BE2C (cell line): Measurements from ENCODE around the gene OR2A2.

ENCODE experiments used
- DNase-seq: peaks from one replicate; pipeline ENCODE4 v3.0.0-alpha.2; 2020
- H3K27me3 ChIP-seq: fragments of 250-450 bp; sonication (Bioruptor Pico); 2 replicates; pipeline ENCODE4 v1.5.1; 2020; ENCODE audit warnings: mild to moderate bottlenecking
- H3K36me3 ChIP-seq: fragments of 250-450 bp; sonication (Bioruptor Pico); 2 replicates; pipeline ENCODE4 v1.5.1; 2020; ENCODE audit warnings: mild to moderate bottlenecking
- H3K4me1 ChIP-seq: fragments of 250-450 bp; sonication (Bioruptor Pico); 2 replicates; pipeline ENCODE4 v1.5.1; 2020
- H3K4me3 ChIP-seq: 2 replicates; pipeline ENCODE4 v1.5.1; 2011; ENCODE audit warnings: low read depth, low read length
- H3K9me3 ChIP-seq: fragments of 250-450 bp; sonication (Bioruptor Pico); 2 replicates; pipeline ENCODE4 v1.5.1; 2020
- CTCF ChIP-seq: IDR thresholded peaks from 2 replicates; pipeline ENCODE4 v1.5.1; 2012; ENCODE audit warnings: mild to moderate bottlenecking, low read depth, low read length

OR2A2 gene

DNA sequence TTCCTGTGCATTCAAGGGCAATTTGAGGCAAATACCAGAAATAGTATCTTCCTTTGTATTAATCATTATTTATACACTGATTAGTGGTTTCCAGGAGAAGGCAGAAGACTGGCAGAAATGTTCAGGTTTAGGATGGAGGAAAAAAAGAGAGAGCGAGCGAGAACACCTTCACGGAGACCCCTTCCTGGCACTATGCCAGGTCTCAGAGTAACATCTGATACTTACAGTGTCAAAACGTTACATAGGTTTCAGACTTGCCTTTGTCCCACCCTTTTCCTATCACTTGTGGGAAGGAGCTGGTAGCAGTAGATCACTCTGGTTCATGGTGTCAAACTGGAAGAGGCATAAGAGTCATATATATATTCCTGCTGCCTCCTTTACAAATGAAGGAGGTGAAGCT, 22.7 kb upstream of the OR2A2 start:
- TF ChIP-seq CTCF = no peak
- no peaks in the 10 kb centered on the region for H3K4me1 ChIP-seq
- no peaks in the 10 kb centered on the region for H3K27me3 ChIP-seq
- H3K36me3 ChIP-seq = no peaks in the 10 kb centered on the region
- no peak overlapping the region for H3K4me3 ChIP-seq
- peaks cover 5% of the 10 kb centered on the region; the same call in 1 of the 2 replicates for H3K9me3 ChIP-seq
- no peak for DNase-seq

- no peaks in the 10 kb centered on the region for H3K4me1 ChIP-seq
- no peaks in the 10 kb centered on the region for H3K36me3 ChIP-seq
- no peak overlapping the region for H3K4me3 ChIP-seq
- DNase-seq = no peak
- no peak for TF ChIP-seq CTCF
- peaks cover 5% of the 10 kb centered on the region; the same call in 1 of the 2 replicates for H3K9me3 ChIP-seq
- no peaks in the 10 kb centered on the region for H3K27me3 ChIP-seq
Observed at GRCh38 chr7:144087230-144087629, 22.2 kb upstream of the OR2A2 start.

DNA sequence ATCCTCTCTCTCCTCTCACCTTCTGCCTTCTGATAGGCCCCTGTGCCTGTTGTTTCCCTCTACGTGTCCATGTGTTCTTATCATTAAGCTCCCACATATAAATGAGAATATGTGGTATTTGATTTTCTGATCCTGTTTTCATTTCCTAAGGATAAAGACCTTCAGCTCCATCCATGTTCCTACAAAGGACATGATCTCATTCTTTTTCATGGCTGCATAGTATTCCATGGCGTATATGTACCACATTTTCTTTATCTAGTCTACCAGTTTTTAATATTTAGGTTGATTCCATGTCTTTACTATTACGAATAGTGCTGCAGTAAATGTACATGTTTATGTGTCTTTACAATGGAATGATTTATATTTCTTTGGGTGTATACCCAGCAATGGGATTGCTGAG, 18.7 kb upstream of the OR2A2 start:
- no peaks in the 10 kb centered on the region for H3K36me3 ChIP-seq
- no peak overlapping the region for H3K4me3 ChIP-seq
- TF ChIP-seq CTCF = no peak
- H3K9me3 ChIP-seq = peaks cover 5% of the 10 kb centered on the region; the same call in 1 of the 2 replicates
- no peaks in the 10 kb centered on the region for H3K27me3 ChIP-seq
- DNase-seq = no peak
- H3K4me1 ChIP-seq = no peaks in the 10 kb centered on the region

DNA sequence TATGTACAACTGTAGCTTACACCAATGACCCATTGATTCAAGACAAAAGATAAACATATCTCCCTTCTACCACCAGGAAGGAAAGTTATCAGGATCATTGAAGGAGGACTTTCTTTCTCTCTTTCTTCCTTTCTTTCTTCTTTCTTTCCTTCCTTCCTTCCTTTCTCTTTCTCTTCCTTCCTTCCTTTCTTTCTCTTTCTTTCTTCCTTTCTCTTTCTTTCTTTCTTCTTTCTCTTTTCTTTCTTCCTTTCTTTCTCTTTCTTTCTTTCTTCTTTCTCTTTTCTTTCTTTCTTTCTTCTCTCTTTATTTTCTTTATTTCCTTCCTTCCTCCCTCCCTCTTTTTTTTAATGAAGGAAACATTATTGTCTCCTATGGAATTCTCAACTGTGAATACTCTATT, 10.6 kb upstream of the OR2A2 start:
- Histone ChIP-seq H3K36me3 (no peaks in the 10 kb centered on the region), H3K4me3 (no peak overlapping the region), H3K27me3 (no peaks in the 10 kb centered on the region), H3K9me3 (no peaks in the 10 kb centered on the region), H3K4me1 (no peaks in the 10 kb centered on the region)
- DNase-seq = no peak
- no peak for TF ChIP-seq CTCF

DNA sequence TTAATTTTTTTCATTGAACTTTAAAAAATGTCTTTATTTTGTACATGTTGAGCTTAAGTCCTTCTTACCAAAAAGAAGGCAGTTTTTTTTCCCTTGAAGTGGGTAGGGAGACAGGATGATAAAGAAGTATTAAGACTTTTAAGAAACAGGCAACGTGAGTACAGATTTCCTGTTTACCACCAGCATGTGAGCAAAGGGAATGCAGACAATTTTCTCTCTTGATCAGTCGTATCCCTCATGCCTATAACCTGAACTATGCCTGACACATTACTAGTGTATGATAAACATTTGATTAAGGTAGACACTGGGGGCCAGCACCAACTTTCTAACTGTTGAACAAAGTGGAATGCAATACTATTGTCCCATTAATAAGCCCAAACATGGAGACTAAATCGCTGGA, 8.8 kb upstream of the OR2A2 start:
- TF ChIP-seq CTCF = no peak
- no peaks in the 10 kb centered on the region for H3K4me1 ChIP-seq
- H3K9me3 ChIP-seq = no peaks in the 10 kb centered on the region
- H3K4me3 ChIP-seq = no peak overlapping the region
- H3K36me3 ChIP-seq = no peaks in the 10 kb centered on the region
- DNase-seq = no peak
- H3K27me3 ChIP-seq = no peaks in the 10 kb centered on the region

DNA sequence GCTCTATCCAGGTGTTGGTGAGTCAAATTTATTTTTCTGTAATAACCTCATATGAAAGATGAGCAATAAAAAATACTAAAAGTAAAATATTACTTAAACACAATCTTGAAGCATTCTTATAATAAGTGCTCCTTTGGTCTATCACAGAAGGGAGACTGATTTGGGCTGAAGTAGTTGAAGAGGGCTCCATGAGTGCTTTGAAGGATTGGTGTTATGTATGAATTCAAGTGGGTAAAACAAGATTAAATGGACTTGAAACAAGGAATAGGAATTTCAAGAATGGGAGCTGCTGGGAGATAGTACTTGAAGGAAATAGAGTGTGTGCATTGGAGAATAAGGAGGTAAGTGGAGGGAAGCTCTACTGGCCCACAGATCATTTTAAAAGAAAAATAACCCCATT, 7.3 kb upstream of the OR2A2 start:
- Histone ChIP-seq H3K4me1 (no peaks in the 10 kb centered on the region), H3K4me3 (no peak overlapping the region), H3K36me3 (no peaks in the 10 kb centered on the region), H3K9me3 (no peaks in the 10 kb centered on the region), H3K27me3 (no peaks in the 10 kb centered on the region)
- no peak for DNase-seq
- no peak for TF ChIP-seq CTCF
